ENCODE measurements around the gene IMMP1L.
"Not testable (repeated sequence)": the region's sequence is repeated elsewhere in the genome, so short reads cannot be mapped to it uniquely, and the experiment has no call there.

IMMP1L gene

GRCh38 chr11:31512117-31512516, 2.7 kb upstream of the IMMP1L start:
- FAIRE-seq (no peak), DNase-seq (ENCODE audit: insufficient read length, low spot score) (no peak)
- no peak for TF ChIP-seq PAX5 (IDR thresholded peaks at IDR 0.05; ENCODE audit: insufficient read depth, low read length, severe bottlenecking)
- TF ChIP-seq POLR2A (IDR thresholded peaks at IDR 0.05; ENCODE audit: low read depth, low read length) = no peak
- TF ChIP-seq POU2F2 (IDR thresholded peaks at IDR 0.05; ENCODE audit: low read depth, low read length) = no peak
- no peak for TF ChIP-seq POLR2AphosphoS5 (IDR thresholded peaks at IDR 0.05; ENCODE audit: low read depth, low read length)
- TF ChIP-seq TAF1 (IDR thresholded peaks at IDR 0.05; ENCODE audit: low read depth, low read length) = no peak
- TF ChIP-seq SPI1 (IDR thresholded peaks at IDR 0.05; ENCODE audit: low read depth, low read length) = no peak

- FAIRE-seq = peak; percentile 28
- no peak for TF ChIP-seq POU2F2 (IDR thresholded peaks at IDR 0.05; ENCODE audit: low read depth, low read length)
- TF ChIP-seq TAF1 (IDR thresholded peaks at IDR 0.05; ENCODE audit: low read depth, low read length) = no peak
- no peak for TF ChIP-seq POLR2A (IDR thresholded peaks at IDR 0.05; ENCODE audit: low read depth, low read length)
- no peak for DNase-seq (ENCODE audit: insufficient read length, low spot score)
Observed at GRCh38 chr11:31509051-31509428, 382 bp downstream of the IMMP1L start.

- FAIRE-seq (no peak), DNase-seq (ENCODE audit: insufficient read length, low spot score) (no peak)
- TF ChIP-seq POLR2AphosphoS5 (IDR thresholded peaks at IDR 0.05; ENCODE audit: low read depth, low read length) = no peak
- TF ChIP-seq POU2F2 (IDR thresholded peaks at IDR 0.05; ENCODE audit: low read depth, low read length) = no peak
- TF ChIP-seq SPI1 (IDR thresholded peaks at IDR 0.05; ENCODE audit: low read depth, low read length) = no peak
- no peak for TF ChIP-seq TAF1 (IDR thresholded peaks at IDR 0.05; ENCODE audit: low read depth, low read length)
- TF ChIP-seq PAX5 (IDR thresholded peaks at IDR 0.05; ENCODE audit: insufficient read depth, low read length, severe bottlenecking) = no peak
- TF ChIP-seq POLR2A (IDR thresholded peaks at IDR 0.05; ENCODE audit: low read depth, low read length) = no peak
Observed at GRCh38 chr11:31500560-31500959, 8.9 kb downstream of the IMMP1L start.

GRCh38 chr11:31499576-31500178, 9.7 kb downstream of the IMMP1L start:
- FAIRE-seq (no peak), DNase-seq (ENCODE audit: insufficient read length, low spot score) (no peak)
- TF ChIP-seq POLR2AphosphoS5 (IDR thresholded peaks at IDR 0.05; ENCODE audit: low read depth, low read length) = no peak
- no peak for TF ChIP-seq TAF1 (IDR thresholded peaks at IDR 0.05; ENCODE audit: low read depth, low read length)
- TF ChIP-seq SPI1 (IDR thresholded peaks at IDR 0.05; ENCODE audit: low read depth, low read length) = no peak
- no peak for TF ChIP-seq POU2F2 (IDR thresholded peaks at IDR 0.05; ENCODE audit: low read depth, low read length)
- no peak for TF ChIP-seq PAX5 (IDR thresholded peaks at IDR 0.05; ENCODE audit: insufficient read depth, low read length, severe bottlenecking)
- TF ChIP-seq POLR2A (IDR thresholded peaks at IDR 0.05; ENCODE audit: low read depth, low read length) = no peak

GRCh38 chr11:31493762-31494161, 15.7 kb downstream of the IMMP1L start:
- not testable (repeated sequence) for FAIRE-seq; DNase-seq (ENCODE audit: insufficient read length, low spot score)

- no peak for DNase-seq (ENCODE audit: insufficient read length, low spot score)
- no peak for TF ChIP-seq SPI1 (IDR thresholded peaks at IDR 0.05; ENCODE audit: low read depth, low read length)
- TF ChIP-seq POLR2AphosphoS5 (IDR thresholded peaks at IDR 0.05; ENCODE audit: low read depth, low read length) = no peak
- no peak for TF ChIP-seq POLR2A (IDR thresholded peaks at IDR 0.05; ENCODE audit: low read depth, low read length)
- TF ChIP-seq TAF1 (IDR thresholded peaks at IDR 0.05; ENCODE audit: low read depth, low read length) = no peak
- no peak for TF ChIP-seq PAX5 (IDR thresholded peaks at IDR 0.05; ENCODE audit: insufficient read depth, low read length, severe bottlenecking)
- TF ChIP-seq POU2F2 (IDR thresholded peaks at IDR 0.05; ENCODE audit: low read depth, low read length) = no peak
- FAIRE-seq = no peak
Observed at GRCh38 chr11:31493235-31493634, 16.2 kb downstream of the IMMP1L start.

- no peak for TF ChIP-seq TAF1 (IDR thresholded peaks at IDR 0.05; ENCODE audit: low read depth, low read length)
- TF ChIP-seq SPI1 (IDR thresholded peaks at IDR 0.05; ENCODE audit: low read depth, low read length) = no peak
- no peak for TF ChIP-seq POLR2A (IDR thresholded peaks at IDR 0.05; ENCODE audit: low read depth, low read length)
- TF ChIP-seq PAX5 (IDR thresholded peaks at IDR 0.05; ENCODE audit: insufficient read depth, low read length, severe bottlenecking) = no peak
- no peak for TF ChIP-seq POU2F2 (IDR thresholded peaks at IDR 0.05; ENCODE audit: low read depth, low read length)
- TF ChIP-seq POLR2AphosphoS5 (IDR thresholded peaks at IDR 0.05; ENCODE audit: low read depth, low read length) = no peak
- DNase-seq (ENCODE audit: insufficient read length, low spot score) (no peak), FAIRE-seq (no peak)
Observed at GRCh38 chr11:31492320-31492913, 17.0 kb downstream of the IMMP1L start.

GRCh38 chr11:31487848-31488247, 21.6 kb downstream of the IMMP1L start:
- no peak for DNase-seq (ENCODE audit: insufficient read length, low spot score)
- TF ChIP-seq PAX5 (IDR thresholded peaks at IDR 0.05; ENCODE audit: insufficient read depth, low read length, severe bottlenecking) (no peak), SPI1 (IDR thresholded peaks at IDR 0.05; ENCODE audit: low read depth, low read length) (no peak), TAF1 (IDR thresholded peaks at IDR 0.05; ENCODE audit: low read depth, low read length) (no peak), POLR2A (IDR thresholded peaks at IDR 0.05; ENCODE audit: low read depth, low read length) (no peak), POLR2AphosphoS5 (IDR thresholded peaks at IDR 0.05; ENCODE audit: low read depth, low read length) (no peak), POU2F2 (IDR thresholded peaks at IDR 0.05; ENCODE audit: low read depth, low read length) (no peak)
- FAIRE-seq = peak; percentile 62

GRCh38 chr11:31484497-31484896, 24.9 kb downstream of the IMMP1L start:
- TF ChIP-seq PAX5 (IDR thresholded peaks at IDR 0.05; ENCODE audit: insufficient read depth, low read length, severe bottlenecking) = no peak
- no peak for TF ChIP-seq POLR2A (IDR thresholded peaks at IDR 0.05; ENCODE audit: low read depth, low read length)
- no peak for TF ChIP-seq POU2F2 (IDR thresholded peaks at IDR 0.05; ENCODE audit: low read depth, low read length)
- TF ChIP-seq TAF1 (IDR thresholded peaks at IDR 0.05; ENCODE audit: low read depth, low read length) = no peak
- TF ChIP-seq SPI1 (IDR thresholded peaks at IDR 0.05; ENCODE audit: low read depth, low read length) = no peak
- no peak for TF ChIP-seq POLR2AphosphoS5 (IDR thresholded peaks at IDR 0.05; ENCODE audit: low read depth, low read length)
- no peak for DNase-seq (ENCODE audit: insufficient read length, low spot score)
- no peak for FAIRE-seq

GRCh38 chr11:31480930-31481329, 28.5 kb downstream of the IMMP1L start:
- FAIRE-seq = no peak

More at GRCh38 chr11:31480930-31481329, 28.5 kb downstream of the IMMP1L start:
- TF ChIP-seq SPI1 (IDR thresholded peaks at IDR 0.05; ENCODE audit: low read depth, low read length) = no peak
- TF ChIP-seq POU2F2 (IDR thresholded peaks at IDR 0.05; ENCODE audit: low read depth, low read length) = no peak
- TF ChIP-seq POLR2A (IDR thresholded peaks at IDR 0.05; ENCODE audit: low read depth, low read length) = no peak
- no peak for TF ChIP-seq POLR2AphosphoS5 (IDR thresholded peaks at IDR 0.05; ENCODE audit: low read depth, low read length)
- no peak for TF ChIP-seq PAX5 (IDR thresholded peaks at IDR 0.05; ENCODE audit: insufficient read depth, low read length, severe bottlenecking)
- TF ChIP-seq TAF1 (IDR thresholded peaks at IDR 0.05; ENCODE audit: low read depth, low read length) = no peak
- DNase-seq (ENCODE audit: insufficient read length, low spot score) = no peak

All from GM12891 (cell line).